Measurements from ENCODE around the gene BZW1.

BZW1 gene

DNA sequence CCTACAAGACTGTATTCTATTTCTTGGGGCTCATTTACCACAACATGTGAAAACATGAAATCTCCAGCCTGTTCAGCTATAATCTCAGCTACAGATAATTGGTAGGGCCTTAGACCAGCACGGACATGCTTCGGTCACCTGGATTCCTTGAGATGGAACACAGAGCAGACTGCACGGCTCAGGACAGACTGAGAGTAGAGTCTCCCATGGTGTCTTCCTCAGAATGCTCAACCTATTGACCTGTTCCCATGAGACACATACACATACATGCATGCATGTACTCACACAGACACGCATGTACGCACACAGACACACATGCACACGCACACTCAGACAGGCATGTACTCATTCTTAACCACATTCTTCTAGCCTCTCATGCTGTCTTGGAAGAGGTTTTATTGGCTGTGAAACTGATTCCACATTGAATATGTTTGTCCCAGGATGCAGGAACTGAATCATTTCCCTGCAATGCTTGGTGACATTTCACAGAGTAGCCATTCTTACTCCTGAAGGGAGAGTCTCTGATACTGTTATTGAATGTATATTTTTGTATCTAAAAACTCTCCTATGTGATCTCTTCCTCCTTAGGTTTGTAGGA is 23.5 kb upstream of the BZW1 start:
- no peak for DNase-seq (ENCODE audit: low read depth)
- no peak for TF ChIP-seq CTCF (IDR thresholded peaks at IDR 0.05; ENCODE audit: control insufficient read depth, insufficient read depth, low read depth, low read length, missing control alignments)
- H3K4me3 ChIP-seq (ENCODE audit: control insufficient read depth, low read depth, low read length), result no peak overlapping the region

GRCh38 chr2:200790185-200790584 is 21.5 kb upstream of the BZW1 start:
- no peak overlapping the region for H3K4me3 ChIP-seq (ENCODE audit: control insufficient read depth, low read depth, low read length)
- DNase-seq (ENCODE audit: low read depth), result no peak
- TF ChIP-seq CTCF (IDR thresholded peaks at IDR 0.05; ENCODE audit: control insufficient read depth, insufficient read depth, low read depth, low read length, missing control alignments), result no peak

DNA sequence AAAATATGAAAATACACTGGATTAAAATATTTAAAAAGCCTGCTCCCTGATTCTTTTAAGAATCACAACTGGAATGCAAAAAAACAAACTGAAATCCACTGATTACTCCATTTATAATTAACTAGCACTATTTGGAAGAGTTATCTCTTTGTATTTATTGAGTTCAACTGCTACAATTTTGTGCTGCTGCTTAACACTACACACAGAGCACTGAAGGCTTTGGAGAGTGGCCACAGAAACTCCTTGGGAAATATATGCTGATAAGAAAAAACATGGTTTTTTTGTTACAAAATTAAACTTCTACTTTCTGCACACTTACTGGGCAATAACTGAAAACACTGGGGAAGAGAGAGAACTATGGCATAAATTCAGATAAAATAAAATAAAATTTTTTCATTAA is 19.8 kb upstream of the BZW1 start:
- TF ChIP-seq CTCF (IDR thresholded peaks at IDR 0.05; ENCODE audit: control insufficient read depth, insufficient read depth, low read depth, low read length, missing control alignments), result no peak
- no peak for DNase-seq (ENCODE audit: low read depth)
- no peak overlapping the region for H3K4me3 ChIP-seq (ENCODE audit: control insufficient read depth, low read depth, low read length)

- no peak for TF ChIP-seq CTCF (IDR thresholded peaks at IDR 0.05; ENCODE audit: control insufficient read depth, insufficient read depth, low read depth, low read length, missing control alignments)
- no peak for DNase-seq (ENCODE audit: low read depth)
- no peak overlapping the region for H3K4me3 ChIP-seq (ENCODE audit: control insufficient read depth, low read depth, low read length)
These were observed 17.6 kb upstream of the BZW1 start for GRCh38 chr2:200794143-200794542.

DNA sequence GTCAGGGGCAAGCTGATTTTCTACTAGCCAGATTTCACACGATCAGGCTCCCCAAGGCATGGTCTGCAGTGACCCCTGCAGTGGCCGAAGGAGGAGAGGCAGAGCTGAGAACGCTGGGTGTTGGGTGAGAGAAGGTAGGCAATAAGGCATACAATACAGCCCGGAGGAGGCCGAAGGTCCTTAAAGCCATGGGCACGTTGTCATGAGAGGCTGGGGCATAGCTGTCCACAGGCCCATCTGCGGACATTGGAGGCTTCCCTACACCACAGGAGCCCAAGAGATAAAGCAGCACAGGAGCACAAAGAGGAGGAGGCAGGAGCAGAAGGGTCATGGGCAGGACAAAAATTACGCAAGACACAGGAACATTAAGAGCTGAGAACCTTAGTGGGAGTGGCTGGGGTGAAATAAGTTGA is 16.7 kb upstream of the BZW1 start:
- H3K4me3 ChIP-seq (ENCODE audit: control insufficient read depth, low read depth, low read length), result no peak overlapping the region
- DNase-seq (ENCODE audit: low read depth), result no peak
- TF ChIP-seq CTCF (IDR thresholded peaks at IDR 0.05; ENCODE audit: control insufficient read depth, insufficient read depth, low read depth, low read length, missing control alignments), result no peak

DNA sequence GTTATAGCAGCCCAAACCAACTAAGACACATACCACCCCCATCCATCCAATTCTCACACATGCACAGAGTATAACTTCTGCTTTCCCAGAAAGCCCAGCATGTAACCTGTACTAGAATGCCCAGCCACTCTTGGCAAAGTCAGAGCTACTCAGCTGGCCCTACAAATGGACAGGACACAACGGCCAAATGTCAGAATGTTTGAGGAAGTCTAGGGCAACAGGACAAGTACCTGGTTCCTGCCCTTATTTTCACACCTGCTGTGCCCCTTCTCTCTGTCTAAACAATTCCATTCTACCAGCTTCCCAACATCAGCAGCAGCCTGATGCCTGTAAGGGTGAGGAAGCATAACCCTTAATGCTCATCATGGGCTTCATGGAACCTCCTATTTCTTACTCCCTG is 15.1 kb upstream of the BZW1 start:
- no peak overlapping the region for H3K4me3 ChIP-seq (ENCODE audit: control insufficient read depth, low read depth, low read length)
- no peak for TF ChIP-seq CTCF (IDR thresholded peaks at IDR 0.05; ENCODE audit: control insufficient read depth, insufficient read depth, low read depth, low read length, missing control alignments)
- no peak for DNase-seq (ENCODE audit: low read depth)

Data from AG09309 (cell line).